GM12864 (cell line): Measurements from ENCODE around the gene RBMS1.

Source experiments
- DNase-seq: peaks from one replicate; pipeline ENCODE4 v3.0.0-alpha.2; 2011; ENCODE audit warnings: low read depth
- H3K4me3 ChIP-seq: 2 replicates; pipeline ENCODE4 v1.5.1; 2011; ENCODE audit warnings: mild to moderate bottlenecking, low read depth, low read length, control low read depth
- TF ChIP-seq, protein P1 (sequence below): IDR thresholded peaks from 2 replicates; pipeline ENCODE4 v1.5.1; 2011; ENCODE audit warnings: low read depth, mild to moderate bottlenecking, moderate library complexity, low read length, control low read depth, inconsistent platforms; ENCODE audit errors: missing control alignments

RBMS1 gene

DNA sequence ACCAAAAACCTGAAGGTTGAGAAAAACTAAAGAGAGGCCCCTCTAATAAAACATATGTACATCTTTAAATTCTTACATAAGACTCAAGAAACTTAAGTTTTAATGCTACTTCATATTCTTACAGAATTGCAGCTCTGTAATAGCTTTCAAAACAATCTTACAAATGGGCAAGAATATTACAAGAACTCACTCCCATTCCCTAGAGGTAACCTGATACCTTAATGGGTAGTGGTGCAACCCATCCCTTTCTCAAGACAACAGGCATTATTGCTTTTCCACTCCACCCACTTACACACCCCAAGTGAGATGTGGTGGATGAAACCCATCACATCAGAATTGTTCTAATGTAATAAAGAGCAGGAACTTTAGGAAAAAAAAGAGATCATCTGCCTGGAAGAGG, 103.7 kb downstream of the RBMS1 start:
- DNase-seq, result no peak
- no peak overlapping the region for H3K4me3 ChIP-seq
- TF ChIP-seq, protein P1, sequence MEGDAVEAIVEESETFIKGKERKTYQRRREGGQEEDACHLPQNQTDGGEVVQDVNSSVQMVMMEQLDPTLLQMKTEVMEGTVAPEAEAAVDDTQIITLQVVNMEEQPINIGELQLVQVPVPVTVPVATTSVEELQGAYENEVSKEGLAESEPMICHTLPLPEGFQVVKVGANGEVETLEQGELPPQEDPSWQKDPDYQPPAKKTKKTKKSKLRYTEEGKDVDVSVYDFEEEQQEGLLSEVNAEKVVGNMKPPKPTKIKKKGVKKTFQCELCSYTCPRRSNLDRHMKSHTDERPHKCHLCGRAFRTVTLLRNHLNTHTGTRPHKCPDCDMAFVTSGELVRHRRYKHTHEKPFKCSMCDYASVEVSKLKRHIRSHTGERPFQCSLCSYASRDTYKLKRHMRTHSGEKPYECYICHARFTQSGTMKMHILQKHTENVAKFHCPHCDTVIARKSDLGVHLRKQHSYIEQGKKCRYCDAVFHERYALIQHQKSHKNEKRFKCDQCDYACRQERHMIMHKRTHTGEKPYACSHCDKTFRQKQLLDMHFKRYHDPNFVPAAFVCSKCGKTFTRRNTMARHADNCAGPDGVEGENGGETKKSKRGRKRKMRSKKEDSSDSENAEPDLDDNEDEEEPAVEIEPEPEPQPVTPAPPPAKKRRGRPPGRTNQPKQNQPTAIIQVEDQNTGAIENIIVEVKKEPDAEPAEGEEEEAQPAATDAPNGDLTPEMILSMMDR, result no peak

DNA sequence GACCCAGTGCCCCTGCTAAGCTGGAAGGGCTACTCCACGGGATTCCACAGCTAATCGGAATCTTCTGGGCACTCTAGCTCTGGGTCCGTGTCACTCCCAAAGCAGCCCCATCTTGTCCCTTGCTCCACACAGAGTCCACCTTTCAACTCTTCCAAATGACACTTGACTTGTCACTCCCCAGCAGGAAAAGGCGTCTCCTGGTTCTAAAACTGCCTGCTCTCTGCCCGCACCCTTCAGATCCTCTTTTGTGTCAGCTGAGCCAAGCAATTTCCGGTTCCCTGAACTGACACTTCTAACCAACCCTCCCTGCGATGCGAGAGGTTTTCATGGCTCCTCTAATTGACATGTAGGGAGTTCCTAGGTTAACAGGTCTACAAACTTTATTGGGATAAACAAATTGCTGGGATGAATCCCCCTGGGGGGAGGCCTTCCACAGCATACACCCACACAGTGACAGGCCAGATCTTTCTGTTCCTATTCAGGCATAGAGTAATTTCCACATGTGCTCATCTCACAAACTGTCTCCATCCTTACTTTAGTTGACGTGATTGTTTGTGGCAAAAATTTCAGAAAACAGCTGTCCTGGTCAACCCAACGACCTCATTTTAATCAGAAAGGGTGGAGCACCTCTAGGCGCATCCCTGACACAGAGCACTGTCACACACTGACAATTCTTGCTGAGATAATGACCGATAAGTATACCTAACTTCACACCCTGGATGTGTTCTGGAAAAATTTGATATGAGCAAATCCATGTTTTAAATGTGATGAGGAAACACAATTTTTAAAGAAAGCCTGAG, 104.9 kb downstream of the RBMS1 start:
- DNase-seq, result no peak
- TF ChIP-seq, protein P1, result no peak
- H3K4me3 ChIP-seq, result no peak overlapping the region

- no peak for DNase-seq
- TF ChIP-seq, protein P1, result no peak
- no peak overlapping the region for H3K4me3 ChIP-seq
These were observed 105.9 kb downstream of the RBMS1 start for GRCh38 chr2:160387558-160388262.

GRCh38 chr2:160384791-160385190, 108.8 kb downstream of the RBMS1 start:
- TF ChIP-seq, protein P1, result no peak
- DNase-seq, result no peak

GRCh38 chr2:160381425-160381951, 112.1 kb downstream of the RBMS1 start:
- no peak overlapping the region for H3K4me3 ChIP-seq
- TF ChIP-seq, protein P1, result no peak
- DNase-seq, result no peak

More at GRCh38 chr2:160384791-160385190, 108.8 kb downstream of the RBMS1 start:
- no peak overlapping the region for H3K4me3 ChIP-seq

DNA sequence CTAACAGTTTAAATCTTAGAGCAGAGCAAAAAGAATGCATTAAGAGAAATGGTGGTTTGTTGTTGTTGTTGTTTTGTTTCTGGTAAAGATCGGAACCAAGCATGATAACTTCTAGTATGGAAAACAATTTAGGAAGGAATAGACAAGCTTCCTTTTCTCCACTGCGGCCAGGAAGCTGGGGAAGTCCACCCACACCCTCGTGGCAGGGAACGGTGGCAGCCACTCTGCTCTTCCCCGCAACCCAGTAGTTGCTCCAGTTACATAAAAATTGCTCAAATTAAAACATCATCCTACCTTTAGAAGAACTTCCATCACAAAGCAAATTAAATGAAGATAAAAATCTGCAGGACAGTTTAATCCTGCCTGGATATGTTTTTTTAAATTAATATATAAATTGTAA, 113.0 kb downstream of the RBMS1 start:
- DNase-seq, result no peak
- TF ChIP-seq, protein P1, result no peak
- H3K4me3 ChIP-seq, result no peak overlapping the region
